Measurements from ENCODE around the gene WBP1L.

Gene WBP1L

DNA sequence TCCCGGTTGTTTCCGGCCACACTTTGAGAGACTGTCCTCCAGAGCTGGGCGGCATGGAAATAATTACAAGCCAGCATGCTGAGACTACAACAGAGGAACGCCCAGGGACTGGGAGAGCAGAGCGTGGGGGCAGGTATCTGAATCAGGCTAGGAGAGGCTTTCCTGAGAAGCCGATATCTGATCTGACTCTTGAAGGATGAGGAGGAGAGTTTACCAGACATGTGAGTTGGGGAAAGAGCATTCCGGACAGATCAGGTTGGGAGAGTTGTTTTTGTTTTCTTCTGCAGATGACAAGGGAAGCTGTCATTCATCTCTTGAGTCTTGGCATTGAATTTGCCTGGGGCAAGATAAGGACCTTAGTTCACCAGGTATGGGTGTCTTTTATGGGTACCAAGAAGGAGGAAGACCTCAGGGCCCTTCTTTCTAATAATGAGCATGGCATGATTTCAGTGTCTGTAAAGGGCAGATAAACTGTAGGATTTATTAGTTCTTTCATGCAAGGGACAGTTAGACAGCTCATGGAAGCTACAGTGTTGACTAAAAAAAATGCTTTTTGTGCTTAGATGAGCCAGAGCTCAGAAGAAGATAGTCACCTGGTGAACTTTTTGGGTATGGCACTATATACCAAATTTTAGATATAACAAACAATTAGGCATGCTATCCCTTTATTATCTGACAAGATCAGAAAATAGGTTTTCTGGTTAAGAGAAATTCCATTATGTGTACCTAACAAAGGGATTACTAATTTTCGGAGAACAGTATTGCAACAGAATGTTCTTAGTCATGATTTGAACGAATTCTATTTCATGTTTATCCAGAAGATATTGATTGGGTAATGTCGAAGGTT, 36.2 kb downstream of the WBP1L start:
- no peak for DNase-seq (ENCODE audit: low read depth)

- no peak for DNase-seq (ENCODE audit: low read depth)
These were observed 36.7 kb downstream of the WBP1L start for GRCh38 chr10:102780527-102780808.

DNA sequence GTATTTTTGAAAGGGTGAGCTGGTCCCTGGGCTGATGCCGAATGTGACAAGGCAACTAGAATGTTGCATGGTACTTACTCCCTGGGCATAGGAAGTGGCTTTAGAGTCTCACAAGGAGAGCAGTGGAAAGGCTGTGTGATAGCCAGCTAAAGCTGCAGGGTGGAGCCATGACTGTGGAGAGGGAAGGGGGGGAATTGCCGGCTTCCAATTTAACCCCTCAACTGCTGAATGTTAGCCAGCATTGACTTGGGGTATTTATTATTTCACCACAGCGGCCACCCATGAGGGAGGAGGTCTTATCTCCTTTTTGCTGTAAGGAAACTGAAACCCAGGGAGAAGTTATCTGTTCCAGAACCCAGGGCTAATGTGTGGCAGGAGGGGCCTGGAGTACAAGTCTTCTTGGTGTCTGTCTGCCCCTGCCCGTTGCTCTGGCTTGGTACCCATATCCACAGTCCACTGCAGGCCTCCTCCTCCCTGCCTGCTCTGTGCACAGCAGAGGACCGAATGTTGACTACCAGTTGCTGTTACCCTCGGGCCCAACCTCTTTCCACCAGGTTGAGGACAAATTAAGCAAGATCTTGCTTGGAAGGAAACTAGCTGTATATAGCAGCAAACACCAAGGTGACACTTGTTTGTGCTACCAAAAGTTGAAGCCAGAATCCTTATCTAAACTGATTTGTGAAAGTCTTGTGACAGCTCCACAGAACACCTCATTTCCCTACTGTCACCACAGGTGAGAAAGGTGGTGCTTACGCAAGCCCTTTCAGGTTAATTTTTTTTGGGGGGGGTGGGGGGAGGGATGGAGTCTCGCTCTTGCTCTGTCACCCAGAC, 37.6 kb downstream of the WBP1L start:
- DNase-seq (ENCODE audit: low read depth), result no peak

DNA sequence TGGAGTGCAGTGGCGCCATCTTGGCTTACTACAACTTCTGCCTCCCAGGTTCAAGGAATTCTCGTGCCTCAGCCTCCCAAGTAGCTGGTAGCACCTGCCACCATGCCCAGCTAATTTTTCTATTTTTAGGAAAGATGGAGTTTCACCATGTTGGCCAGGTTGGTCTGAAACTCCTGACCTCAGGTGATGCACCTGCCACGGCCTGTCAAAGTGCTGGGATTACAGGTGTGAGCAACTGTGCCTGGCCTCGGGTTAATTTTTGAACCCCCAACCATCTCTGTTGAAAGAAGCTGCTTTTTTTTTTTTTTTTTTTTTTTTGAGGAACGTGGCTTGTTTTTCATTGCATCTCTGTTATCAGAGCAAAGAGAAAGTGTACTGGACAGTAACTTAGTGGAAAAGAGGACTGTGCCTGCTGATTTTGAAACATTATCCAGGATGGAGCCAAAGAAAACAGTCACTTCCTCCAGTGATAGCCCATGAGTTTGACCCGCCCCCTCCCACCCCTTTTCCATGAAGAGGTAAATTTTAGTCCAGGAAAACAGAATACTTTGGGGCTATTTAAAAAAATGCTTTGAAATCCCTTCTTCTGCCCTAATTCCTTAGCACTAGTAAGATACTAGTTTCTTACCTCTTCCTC, 38.3 kb downstream of the WBP1L start:
- DNase-seq (ENCODE audit: low read depth), result no peak

DNA sequence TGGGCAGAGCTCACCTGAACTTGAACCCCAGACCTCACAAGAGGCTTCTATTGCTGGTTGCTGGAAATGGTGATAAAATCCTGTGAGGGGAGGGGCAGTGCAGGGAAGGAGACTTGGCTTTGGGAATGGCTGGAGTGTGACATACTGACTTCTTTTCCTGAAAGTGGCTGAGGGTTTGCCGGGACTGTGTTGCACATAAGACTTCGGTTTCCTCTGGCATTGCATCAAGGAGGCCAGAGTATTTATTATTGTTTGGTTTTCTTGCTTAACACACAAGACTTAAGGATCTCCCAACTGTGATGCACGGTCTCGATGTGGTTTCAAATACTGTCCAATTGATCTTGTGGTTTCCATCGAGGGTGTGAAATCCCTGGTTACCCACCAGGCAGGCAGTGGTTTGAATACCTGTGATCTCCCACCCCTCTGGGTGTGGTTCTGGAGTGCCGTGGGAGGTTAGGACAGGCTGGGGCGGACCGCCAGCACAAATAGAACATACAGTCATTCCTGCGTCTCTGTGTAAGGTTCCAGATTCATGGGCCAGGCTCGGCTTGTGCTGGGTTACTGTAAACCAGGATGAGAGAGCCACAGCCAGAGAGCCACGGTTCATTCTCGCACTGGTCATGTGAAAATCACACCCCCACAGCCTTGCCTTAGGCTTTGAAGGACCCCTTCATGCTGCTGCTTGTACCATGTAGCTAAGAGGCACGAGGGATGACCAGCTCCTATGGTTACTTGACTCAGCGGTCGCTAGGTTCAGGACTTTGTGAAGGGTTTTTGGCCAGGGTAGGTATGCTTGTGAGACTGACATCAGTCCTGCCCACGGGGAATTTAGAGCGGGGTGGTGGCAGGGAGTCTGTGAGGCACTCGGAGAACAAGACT, 39.2 kb downstream of the WBP1L start:
- DNase-seq (ENCODE audit: low read depth), result no peak

DNA sequence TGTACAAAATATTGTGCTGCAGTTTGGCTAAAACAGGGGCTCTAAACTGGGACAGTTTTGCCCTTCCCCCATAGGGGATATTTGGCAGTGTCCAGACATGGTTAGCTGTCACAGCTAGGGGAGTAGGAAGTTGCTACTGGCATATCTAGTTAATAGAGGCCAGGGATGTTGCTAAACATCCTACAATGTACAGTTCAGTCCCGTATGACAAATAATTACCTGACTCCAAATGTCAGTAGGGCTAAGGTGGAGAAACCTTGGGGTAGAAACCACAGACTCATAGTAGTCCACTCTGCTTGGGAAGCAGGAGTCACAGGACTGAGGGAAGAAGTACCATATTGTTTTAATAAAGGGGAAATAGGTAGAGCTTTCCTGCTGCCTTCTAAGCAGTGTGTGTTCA, 39.8 kb downstream of the WBP1L start:
- no peak for DNase-seq (ENCODE audit: low read depth)

DNA sequence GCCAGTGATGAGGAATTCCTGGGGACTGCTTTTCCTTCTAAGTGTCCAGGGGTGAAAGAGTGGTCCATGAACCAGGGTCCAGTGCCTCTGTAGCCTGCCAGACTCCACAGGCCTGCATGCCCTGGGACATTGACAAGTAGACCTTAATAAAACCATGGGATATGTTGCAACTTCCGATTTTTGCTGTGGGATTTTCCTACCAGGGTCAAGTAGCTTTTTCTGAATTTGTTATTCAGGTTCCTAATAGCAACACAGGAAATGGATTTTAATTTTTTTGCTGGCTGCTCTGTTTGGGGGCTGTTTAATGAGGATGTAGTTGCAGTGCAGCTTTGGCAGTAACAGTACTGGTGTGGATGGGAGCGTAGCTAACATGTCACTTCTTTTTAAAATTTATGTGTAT, 42.1 kb downstream of the WBP1L start:
- no peak for DNase-seq (ENCODE audit: low read depth)

GRCh38 chr10:102791754-102792395, 48.1 kb downstream of the WBP1L start:
- DNase-seq (ENCODE audit: low read depth), result no peak

DNA sequence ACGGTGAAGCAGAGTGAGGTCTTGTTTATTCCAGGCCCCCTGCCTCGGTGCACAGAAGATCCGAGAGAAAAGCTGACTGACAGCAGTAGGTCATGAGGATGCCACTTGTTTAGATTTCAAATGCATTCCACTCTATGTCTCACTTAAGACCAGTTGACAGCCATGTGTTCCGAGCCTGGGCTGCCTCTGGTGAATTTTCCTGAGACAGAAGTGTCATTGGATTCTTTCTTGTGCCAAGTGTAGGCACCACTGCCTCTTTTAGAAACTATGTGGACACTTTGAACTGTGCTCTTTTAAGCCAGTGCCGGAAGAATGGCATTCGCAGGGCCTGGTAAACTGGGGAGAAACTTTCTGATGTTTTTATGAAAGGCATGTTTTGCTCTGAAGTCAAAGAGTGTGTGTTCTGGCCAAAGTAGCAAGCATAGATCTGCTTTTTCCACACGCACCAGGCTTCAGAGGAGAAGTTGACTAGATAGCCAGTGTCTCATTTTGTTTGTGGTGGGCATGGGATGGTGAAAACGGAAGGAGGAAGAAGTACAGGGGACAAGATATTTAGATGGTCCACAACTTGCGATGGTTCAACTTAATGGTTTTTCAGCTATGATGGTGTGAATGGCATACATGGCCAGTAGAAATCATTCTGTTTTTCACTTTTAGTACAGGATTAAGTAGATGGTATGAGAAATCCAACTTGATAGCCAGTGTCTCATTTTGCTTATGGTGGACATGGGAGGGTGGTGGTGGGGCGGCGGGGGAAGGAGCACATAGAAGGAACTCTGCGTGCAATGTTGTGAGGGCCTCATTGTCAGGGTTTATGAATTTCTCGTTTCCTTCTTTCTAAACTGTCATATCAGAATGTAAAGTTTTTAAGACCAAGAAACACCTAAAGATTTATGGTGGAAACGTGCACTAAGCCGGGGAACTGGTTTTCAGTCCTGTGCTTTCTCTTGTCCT, 52.0 kb downstream of the WBP1L start:
- DNase-seq (ENCODE audit: low read depth), result no peak

DNA sequence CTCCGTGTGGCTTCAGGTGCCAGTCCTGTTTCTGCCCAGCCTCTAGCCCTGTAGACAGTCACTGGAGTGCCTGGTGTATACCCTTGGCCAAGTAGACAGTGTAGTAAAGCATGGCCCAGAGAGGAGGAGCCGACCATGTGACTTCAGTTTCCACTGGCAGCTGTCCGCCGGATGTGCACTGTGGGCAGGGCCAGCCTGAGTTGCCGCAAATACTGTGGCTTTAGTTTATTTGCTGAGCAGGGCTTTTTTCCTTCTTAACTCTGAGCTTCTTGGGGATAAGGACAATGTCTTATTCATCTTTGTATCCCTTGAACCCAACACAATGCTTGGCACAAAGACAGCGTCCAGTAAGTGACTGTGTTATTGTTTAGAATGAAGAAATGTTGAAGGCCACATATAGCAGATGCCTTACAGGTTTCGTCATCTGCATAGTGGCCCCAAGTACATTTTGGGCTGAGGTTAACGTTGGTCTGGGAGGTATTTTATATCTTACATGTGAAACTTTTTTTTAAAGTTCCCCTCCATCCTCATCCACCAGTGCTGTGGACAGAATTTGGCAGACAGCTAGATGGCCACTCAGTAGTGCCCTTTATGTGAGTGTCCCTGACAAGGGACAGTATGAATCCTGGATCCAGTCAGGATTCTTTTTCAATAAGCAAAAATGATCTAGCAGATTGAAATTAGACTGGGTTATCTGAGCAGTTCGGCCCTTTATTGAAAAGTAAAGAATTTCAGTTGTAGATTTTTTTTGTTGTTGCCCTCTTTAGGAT, 52.8 kb downstream of the WBP1L start:
- peak; percentile 17 for DNase-seq (ENCODE audit: low read depth)

GRCh38 chr10:102799691-102800471, 56.1 kb downstream of the WBP1L start:
- DNase-seq (ENCODE audit: low read depth), result no peak

- no peak for DNase-seq (ENCODE audit: low read depth)
These were observed 57.0 kb downstream of the WBP1L start for GRCh38 chr10:102800611-102801335.

GRCh38 chr10:102801496-102801895, 57.7 kb downstream of the WBP1L start:
- DNase-seq (ENCODE audit: low read depth), result no peak

- DNase-seq (ENCODE audit: low read depth), result no peak
These were observed 58.2 kb downstream of the WBP1L start for GRCh38 chr10:102801978-102802377.

GRCh38 chr10:102802920-102803534, 59.3 kb downstream of the WBP1L start:
- DNase-seq (ENCODE audit: low read depth), result no peak

DNA sequence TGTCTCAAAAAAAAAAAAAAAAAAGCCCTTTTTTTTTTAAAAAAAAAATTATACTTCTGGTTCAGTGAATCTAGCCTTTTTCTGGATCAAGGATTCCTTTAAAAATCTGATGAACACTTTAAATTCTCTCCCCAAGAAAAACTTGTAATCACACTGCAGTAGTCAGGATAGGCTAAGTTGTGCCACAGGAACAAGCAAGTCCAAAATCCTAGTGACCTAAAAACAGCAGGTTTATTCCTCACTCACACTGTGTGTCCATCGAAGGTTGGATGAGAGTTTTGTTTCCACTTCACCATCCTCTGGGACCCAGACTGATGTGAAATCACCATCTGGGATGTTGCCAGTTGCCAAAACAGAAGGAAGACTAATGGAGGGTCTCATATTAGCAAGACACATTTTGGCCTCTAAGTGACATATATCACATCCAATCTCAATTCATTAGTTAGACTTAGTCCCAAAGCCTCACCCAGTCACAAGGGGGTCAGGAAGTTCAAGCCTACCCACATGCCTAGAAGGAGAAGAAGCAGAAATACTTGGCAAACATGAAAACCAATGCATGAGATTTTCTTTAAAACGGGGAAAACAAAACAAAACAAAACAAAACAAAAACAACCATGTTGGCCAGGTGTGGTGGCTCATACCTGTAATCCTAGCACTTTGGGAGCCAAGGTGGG, 60.8 kb downstream of the WBP1L start:
- DNase-seq (ENCODE audit: low read depth), result no peak

DNA sequence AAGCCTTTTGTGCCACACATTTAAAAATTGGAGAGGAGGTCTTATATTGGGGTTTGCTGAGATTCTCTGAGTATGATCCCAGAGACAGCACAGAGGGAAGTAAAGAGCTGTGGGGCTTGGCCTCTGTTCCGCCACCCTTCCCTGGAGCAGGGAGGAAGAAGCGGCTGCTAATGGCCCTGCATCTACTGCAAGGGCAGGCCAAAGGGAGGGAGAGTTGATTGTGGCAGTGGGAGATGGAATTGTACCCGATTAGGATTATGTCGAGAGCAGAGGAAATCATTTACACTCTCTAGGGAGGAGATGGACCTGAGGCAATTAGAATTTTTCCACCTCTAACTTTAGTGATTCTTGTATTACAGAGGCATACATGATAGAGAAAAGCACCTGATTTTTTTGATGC, 64.6 kb downstream of the WBP1L start:
- DNase-seq (ENCODE audit: low read depth), result no peak

Measured in activated gamma-delta T cell treated with anti-CD3 and anti-CD28 coated beads, Interleukin-2, amount 50 U/mL, for 16 hours (primary cell).